GM19324 (cell line): Measurements from ENCODE around the gene C5.

Experiments used
- ATAC-seq: cut with Tn5 transposase; IDR thresholded peaks from one replicate; pipeline ENCODE4 v1.9.1; 2021; ENCODE audit warnings: mild to moderate bottlenecking, moderate library complexity; ENCODE audit not compliant: unreplicated experiment, low FRiP score

The C5 gene

GRCh38 chr9:120915854-120916470 is 134.1 kb downstream of the C5 start:
- no peak for ATAC-seq

GRCh38 chr9:120914953-120915352 is 135.1 kb downstream of the C5 start:
- no peak for ATAC-seq

GRCh38 chr9:120914396-120914795 is 135.7 kb downstream of the C5 start:
- no peak for ATAC-seq

GRCh38 chr9:120913647-120914264 is 136.3 kb downstream of the C5 start:
- no peak for ATAC-seq

- no peak for ATAC-seq
Observed at GRCh38 chr9:120912958-120913646, 137.0 kb downstream of the C5 start.

- ATAC-seq = no peak
Observed at GRCh38 chr9:120911295-120911837, 138.7 kb downstream of the C5 start.

- no peak for ATAC-seq
Observed at GRCh38 chr9:120910643-120911042, 139.4 kb downstream of the C5 start.

GRCh38 chr9:120909904-120910303 is 140.2 kb downstream of the C5 start:
- no peak for ATAC-seq

- ATAC-seq = no peak
Observed at GRCh38 chr9:120905315-120906164, 144.5 kb downstream of the C5 start.

GRCh38 chr9:120904978-120905301 is 145.1 kb downstream of the C5 start:
- ATAC-seq = no peak

- ATAC-seq = no peak
Observed at GRCh38 chr9:120904061-120904977, 145.8 kb downstream of the C5 start.

GRCh38 chr9:120902569-120903535 is 147.2 kb downstream of the C5 start:
- no peak for ATAC-seq
